Stimulated activated naive CD8-positive, alpha-beta T cell treated with anti-CD3 and anti-CD28 coated beads, Interleukin-15, Interleukin-2, amounts not matched to agents 100 ng/mL and 50 ng/mL, for 24 hours (primary cell): ENCODE results near the gene EFCAB10.

ENCODE experiments used
- H3K27ac Mint-ChIP-seq: one replicate; pipeline ENCODE4 v1.8.0; 2021; ENCODE audit warnings: mild to moderate bottlenecking, mixed read lengths
- H3K27me3 Mint-ChIP-seq: one replicate; pipeline ENCODE4 v1.8.0; 2021; ENCODE audit warnings: mixed read lengths
- H3K36me3 Mint-ChIP-seq: one replicate; pipeline ENCODE4 v1.8.0; 2021; ENCODE audit warnings: low read depth, mixed read lengths
- H3K4me1 Mint-ChIP-seq: one replicate; pipeline ENCODE4 v1.8.0; 2021; ENCODE audit warnings: low read depth, mixed read lengths
- H3K4me3 Mint-ChIP-seq: one replicate; pipeline ENCODE4 v1.8.0; 2021; ENCODE audit warnings: mild to moderate bottlenecking, mixed read lengths
- H3K9me3 Mint-ChIP-seq: one replicate; pipeline ENCODE4 v1.8.0; 2021; ENCODE audit warnings: mixed read lengths

The EFCAB10 gene, protein sequence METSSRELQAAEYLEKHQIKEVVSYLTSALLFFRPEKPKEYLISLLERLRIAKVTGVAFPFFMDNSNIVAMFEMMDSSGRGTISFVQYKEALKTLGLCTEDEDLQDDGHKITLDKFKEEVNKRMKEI

DNA sequence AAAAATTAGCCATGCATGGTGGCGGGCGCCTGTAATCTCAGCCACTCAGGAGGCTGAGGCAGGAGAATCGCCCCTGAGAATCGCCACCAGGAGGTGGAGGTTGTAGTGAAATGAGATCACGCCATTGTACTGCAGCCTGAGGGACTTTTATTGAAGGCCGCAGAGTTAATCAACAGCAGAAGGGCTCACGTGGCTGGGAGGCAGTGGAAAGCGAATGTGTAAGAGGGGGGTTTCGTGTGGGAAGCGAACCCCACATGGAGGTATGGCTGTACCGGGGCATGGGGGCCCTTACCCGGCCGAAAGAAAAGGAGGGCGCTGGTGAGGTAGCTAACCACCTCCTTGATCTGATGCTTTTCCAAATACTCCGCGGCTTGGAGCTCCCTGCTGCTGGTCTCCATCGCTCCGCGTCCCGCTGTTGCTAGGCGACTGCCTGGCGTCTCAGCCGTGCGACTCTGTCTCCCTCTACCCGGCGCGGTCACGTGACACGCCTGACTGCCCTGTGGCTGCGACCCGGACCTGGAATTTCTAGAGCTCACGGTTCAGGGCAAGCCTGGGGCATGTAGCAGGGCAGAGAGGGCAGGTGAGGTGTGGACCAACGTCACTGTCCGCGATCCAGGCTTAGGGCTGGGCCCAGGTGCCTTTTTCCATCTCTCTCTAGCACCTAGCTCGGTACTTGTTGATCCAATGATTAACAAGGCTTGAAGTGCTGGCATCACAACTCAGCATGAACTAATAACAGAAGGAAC is at the start of gene EFCAB10:
Gene EFCAB10 (minus strand): TSS at position 428 of the 746 bp plus-strand sequence. CDS start 30 bp downstream, at position 398.
- Mint-ChIP-seq H3K27ac (peak within 1 kb of the TSS; percentile 43), H3K9me3 (peaks cover 4% of the 10 kb centered on the region), H3K36me3 (no peaks in the 10 kb centered on the region)

DNA sequence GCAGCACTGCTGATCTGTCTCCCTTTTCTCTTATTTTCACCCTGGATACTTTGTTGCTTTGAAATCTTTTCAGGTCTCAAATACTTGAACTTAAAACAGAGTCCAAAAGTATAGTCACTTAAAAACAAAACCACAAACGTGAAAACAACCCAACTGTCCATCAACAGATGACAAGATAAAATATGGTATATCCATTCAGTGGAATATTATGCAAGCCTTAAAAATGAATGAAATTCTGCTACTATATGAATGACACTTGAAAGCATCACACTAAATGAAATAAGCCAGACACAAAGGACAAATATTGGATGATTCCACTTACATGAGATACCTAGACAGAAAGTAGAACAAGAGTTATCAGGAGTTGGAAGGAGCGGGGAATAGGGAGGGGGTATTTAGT is 44.7 kb upstream of the EFCAB10 start:
- Mint-ChIP-seq H3K9me3 (peaks cover 9% of the 10 kb centered on the region), H3K36me3 (peaks cover 40% of the 10 kb centered on the region), H3K27me3 (no peaks in the 10 kb centered on the region), H3K4me1 (no peaks in the 10 kb centered on the region), H3K27ac (no peak overlapping the region), H3K4me3 (no peak overlapping the region)

More for the DNA sequence above, at the start of gene EFCAB10:
- H3K27me3 Mint-ChIP-seq, result peaks cover 8% of the 10 kb centered on the region
- H3K4me1 Mint-ChIP-seq, result peaks cover 10% of the 10 kb centered on the region
- H3K4me3 Mint-ChIP-seq, result peak within 1 kb of the TSS; percentile 78

DNA sequence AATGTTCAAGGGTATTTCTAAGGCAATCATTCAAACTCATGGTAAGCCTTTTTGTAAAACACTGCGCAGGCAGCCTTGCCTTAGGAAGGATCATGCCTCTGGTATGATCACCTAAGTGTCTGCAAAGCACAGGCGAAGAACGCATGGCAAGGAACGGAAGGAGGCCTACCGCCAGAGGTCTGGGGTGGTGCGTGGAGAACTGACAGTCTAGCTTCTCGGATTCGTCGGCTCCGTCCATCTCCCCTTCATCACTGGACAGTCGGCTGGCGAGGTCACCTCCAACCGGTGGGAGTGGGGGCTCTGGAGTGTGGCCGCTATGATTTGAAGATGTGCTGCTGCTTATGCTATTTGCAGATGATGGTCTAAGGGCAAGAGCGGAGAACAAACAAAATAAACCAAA is 42.6 kb upstream of the EFCAB10 start:
- Mint-ChIP-seq H3K27me3 (no peaks in the 10 kb centered on the region), H3K27ac (no peak overlapping the region), H3K36me3 (peaks cover 42% of the 10 kb centered on the region), H3K4me1 (no peaks in the 10 kb centered on the region), H3K4me3 (no peak overlapping the region), H3K9me3 (peaks cover 9% of the 10 kb centered on the region)

DNA sequence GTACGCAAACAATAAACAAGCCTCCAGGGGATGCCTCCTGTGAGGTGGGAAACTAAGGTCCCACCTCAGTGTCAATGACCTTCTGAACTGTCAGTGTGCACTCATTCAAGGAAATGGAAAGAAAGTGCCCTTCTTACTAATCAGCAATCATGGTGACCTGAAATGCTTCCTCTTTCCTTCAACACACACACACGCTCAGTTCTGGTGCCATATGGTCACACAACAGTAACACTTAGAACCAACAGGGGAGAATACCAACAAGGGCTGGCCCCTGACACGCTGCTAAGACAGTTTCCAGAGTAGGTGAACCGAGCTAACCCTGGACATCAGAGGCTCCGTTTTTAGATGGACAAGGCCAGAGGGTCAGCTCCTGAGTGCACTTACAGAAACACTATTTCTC is 42.1 kb upstream of the EFCAB10 start:
- Mint-ChIP-seq H3K9me3 (peaks cover 9% of the 10 kb centered on the region), H3K27me3 (no peaks in the 10 kb centered on the region), H3K36me3 (peaks cover 42% of the 10 kb centered on the region), H3K4me1 (no peaks in the 10 kb centered on the region), H3K27ac (no peak overlapping the region), H3K4me3 (no peak overlapping the region)

- H3K27me3 Mint-ChIP-seq, result no peaks in the 10 kb centered on the region
- H3K4me3 Mint-ChIP-seq, result no peak overlapping the region
- H3K27ac Mint-ChIP-seq, result no peak overlapping the region
- H3K36me3 Mint-ChIP-seq, result peaks cover 42% of the 10 kb centered on the region
- H3K9me3 Mint-ChIP-seq, result peaks cover 9% of the 10 kb centered on the region
- H3K4me1 Mint-ChIP-seq, result no peaks in the 10 kb centered on the region
Measured at GRCh38 chr7:105622106-105622731, 40.9 kb upstream of the EFCAB10 start.

- H3K9me3 Mint-ChIP-seq, result peaks cover 5% of the 10 kb centered on the region
- H3K36me3 Mint-ChIP-seq, result peaks cover 36% of the 10 kb centered on the region
- H3K4me3 Mint-ChIP-seq, result no peak overlapping the region
- no peaks in the 10 kb centered on the region for H3K4me1 Mint-ChIP-seq
- H3K27ac Mint-ChIP-seq, result no peak overlapping the region
- H3K27me3 Mint-ChIP-seq, result no peaks in the 10 kb centered on the region
Measured at GRCh38 chr7:105621617-105622016, 40.3 kb upstream of the EFCAB10 start.

DNA sequence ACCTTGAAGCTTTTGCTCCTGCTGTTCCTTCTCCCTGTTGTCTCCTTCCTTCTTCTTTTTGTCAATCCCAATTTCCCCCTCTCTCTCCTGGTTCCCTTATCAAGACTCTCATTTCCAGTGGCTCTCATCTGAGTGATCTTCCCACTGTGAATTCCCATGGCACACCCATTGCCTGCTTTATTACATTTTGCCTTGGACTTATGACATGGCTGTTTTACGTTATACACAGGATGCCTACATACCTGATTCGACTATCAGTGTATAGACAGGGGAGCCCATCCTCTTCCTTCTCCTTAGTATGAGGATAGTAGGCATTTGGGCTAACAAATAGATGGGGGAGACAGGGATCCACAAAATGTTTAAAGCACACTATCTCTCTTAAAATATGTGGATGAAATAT is 39.9 kb upstream of the EFCAB10 start:
- no peak overlapping the region for H3K27ac Mint-ChIP-seq
- peaks cover 3% of the 10 kb centered on the region for H3K9me3 Mint-ChIP-seq
- H3K36me3 Mint-ChIP-seq, result peaks cover 32% of the 10 kb centered on the region
- no peaks in the 10 kb centered on the region for H3K4me1 Mint-ChIP-seq
- no peak overlapping the region for H3K4me3 Mint-ChIP-seq
- no peaks in the 10 kb centered on the region for H3K27me3 Mint-ChIP-seq

DNA sequence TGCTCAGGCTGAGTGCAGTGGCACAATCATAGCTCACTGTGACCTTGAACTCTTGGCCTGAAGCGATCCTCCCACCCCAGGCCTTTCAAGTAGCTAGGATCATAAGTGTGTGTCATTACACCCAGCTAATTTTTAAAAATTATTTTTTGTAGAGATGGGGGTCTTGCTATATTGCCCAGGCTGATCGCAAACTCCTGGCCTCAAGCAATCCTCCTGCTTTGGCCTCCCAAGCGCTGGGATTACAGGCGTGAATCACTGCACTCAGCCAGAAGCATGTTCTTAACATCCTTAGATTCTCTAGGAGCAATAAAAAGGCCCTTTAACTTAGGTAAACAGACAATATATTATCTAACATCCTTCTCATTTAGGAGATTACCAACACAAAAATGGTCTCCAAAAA is 38.3 kb upstream of the EFCAB10 start:
- no peaks in the 10 kb centered on the region for H3K27me3 Mint-ChIP-seq
- no peak overlapping the region for H3K27ac Mint-ChIP-seq
- no peaks in the 10 kb centered on the region for H3K9me3 Mint-ChIP-seq
- no peak overlapping the region for H3K4me3 Mint-ChIP-seq
- H3K36me3 Mint-ChIP-seq, result peaks cover 26% of the 10 kb centered on the region
- H3K4me1 Mint-ChIP-seq, result no peaks in the 10 kb centered on the region

- Mint-ChIP-seq H3K9me3 (no peaks in the 10 kb centered on the region), H3K36me3 (peaks cover 25% of the 10 kb centered on the region), H3K27ac (no peak overlapping the region), H3K27me3 (no peaks in the 10 kb centered on the region), H3K4me3 (no peak overlapping the region), H3K4me1 (no peaks in the 10 kb centered on the region)
Measured at GRCh38 chr7:105618016-105618296, 36.7 kb upstream of the EFCAB10 start.

DNA sequence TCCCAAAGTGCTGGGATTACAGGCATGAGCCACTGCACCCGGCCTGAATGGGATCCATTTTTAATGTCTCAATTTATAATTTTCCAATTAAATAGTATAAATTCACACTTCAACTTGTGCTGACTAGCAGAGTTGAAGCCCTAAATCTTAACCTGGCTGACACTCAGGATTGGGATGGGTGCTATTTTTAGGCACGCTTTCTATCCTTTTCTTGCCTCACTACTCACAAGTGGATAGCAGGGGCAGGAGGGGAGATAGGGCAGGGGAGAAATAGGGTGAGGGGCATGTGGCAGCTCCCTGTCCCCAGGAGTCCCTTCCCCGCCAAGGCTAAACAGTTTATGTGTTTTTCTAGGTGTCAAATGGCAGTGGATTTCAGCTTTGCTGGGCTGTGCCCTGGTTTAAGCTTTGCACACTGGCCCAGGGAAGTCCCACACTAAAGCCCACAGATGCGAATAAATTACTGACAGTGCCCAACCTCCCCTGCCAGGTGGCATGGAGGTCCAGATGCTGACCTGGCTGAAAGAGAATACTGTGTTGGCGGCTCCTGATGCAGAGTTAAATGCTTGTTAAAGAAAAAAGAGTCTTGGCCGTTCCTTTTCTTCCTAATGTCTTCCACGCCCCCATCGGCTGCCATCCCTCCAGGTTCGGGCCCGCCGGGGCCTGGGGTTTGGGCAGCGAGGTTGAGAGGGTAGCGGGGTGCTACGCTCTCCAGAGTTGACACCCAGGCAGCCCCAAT is 36.2 kb upstream of the EFCAB10 start:
- no peak overlapping the region for H3K4me3 Mint-ChIP-seq
- no peaks in the 10 kb centered on the region for H3K9me3 Mint-ChIP-seq
- peaks cover 25% of the 10 kb centered on the region for H3K36me3 Mint-ChIP-seq
- no peaks in the 10 kb centered on the region for H3K4me1 Mint-ChIP-seq
- H3K27me3 Mint-ChIP-seq, result no peaks in the 10 kb centered on the region
- no peak overlapping the region for H3K27ac Mint-ChIP-seq

DNA sequence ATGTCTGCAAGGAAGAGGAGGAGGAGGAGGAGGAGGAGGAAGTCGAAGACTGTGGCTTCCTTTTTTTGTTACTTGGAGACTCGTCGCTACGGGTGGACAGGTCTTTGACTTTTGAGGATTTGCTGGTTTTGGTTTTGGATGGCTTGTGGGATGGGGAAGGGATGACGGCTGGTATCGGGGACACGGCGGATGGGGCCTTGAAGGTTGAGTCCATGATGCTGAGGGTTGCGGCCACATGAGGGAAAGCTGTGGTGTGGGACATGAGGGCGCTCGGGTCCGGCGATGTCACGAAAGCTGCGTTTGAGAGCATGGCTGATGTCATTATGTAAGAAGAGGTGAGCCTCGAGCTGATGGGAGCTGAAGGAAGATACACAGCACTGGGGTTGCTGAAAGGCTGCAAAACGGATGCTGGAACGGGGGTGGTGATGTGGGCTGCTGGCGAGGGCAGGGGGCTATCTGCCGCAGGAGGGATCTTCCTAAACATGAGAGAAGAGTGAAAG is 33.1 kb upstream of the EFCAB10 start:
- no peaks in the 10 kb centered on the region for H3K4me1 Mint-ChIP-seq
- H3K36me3 Mint-ChIP-seq, result peaks cover 8% of the 10 kb centered on the region
- no peaks in the 10 kb centered on the region for H3K9me3 Mint-ChIP-seq
- no peak overlapping the region for H3K4me3 Mint-ChIP-seq
- no peaks in the 10 kb centered on the region for H3K27me3 Mint-ChIP-seq
- no peak overlapping the region for H3K27ac Mint-ChIP-seq

DNA sequence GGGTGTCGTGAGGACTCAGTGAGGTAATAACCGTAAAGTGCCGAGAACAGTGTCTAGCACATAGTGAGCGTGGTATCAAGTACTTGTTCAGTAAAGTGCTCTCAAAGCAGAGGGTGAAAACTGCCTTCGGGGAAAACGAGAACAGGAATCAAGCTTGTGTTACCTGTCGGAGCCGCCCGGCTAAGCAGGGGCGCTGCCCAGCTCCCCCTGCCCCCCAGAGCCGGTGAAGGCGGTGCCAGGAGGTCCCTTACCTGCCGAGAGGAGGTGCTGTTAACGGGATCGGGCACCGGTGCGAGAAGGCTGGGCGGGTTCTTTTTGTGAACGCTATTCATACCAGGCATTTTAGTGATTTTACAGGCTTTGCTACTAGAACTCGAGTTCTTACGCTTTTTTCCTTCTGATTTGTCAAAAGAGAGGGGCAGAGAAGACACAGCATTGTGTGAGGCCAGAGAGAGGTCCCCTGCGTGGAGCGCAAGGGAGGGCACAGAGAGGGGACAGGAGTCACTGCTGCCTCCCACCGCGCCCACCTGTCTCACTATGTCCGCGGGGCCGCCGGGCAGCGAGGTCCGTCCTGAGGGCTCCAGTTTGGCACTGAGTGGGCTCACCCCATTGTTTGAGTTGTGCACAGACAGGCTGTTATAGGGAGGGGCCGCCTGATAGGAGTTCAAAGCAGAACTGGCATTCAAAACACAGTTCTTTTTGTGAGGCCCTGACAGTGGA is 32.5 kb upstream of the EFCAB10 start:
- H3K27me3 Mint-ChIP-seq, result no peaks in the 10 kb centered on the region

DNA sequence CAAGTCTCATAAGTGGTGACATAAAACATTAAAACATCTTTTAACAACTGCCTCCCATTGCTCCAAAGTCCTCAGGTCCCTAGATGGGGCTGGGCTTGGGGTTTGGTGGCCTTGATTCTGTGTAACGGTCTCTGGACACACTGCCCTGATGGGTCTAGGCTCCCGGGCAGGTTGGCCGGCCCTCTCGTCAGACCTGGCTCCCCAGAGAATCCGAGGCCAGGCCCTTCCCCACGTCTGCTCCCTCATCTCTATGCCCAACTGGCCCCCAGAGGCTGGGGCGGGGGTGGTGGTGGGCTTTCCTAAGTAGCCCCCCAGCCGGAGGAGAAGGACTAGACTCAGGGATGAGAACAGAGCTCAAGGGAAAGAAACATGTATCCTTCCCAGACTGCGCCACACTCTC is 31.5 kb upstream of the EFCAB10 start:
- Mint-ChIP-seq H3K27me3 (no peaks in the 10 kb centered on the region), H3K4me1 (no peaks in the 10 kb centered on the region), H3K36me3 (peaks cover 8% of the 10 kb centered on the region), H3K27ac (no peak overlapping the region), H3K4me3 (no peak overlapping the region), H3K9me3 (no peaks in the 10 kb centered on the region)

More for the DNA sequence above, 32.5 kb upstream of the EFCAB10 start:
- no peak overlapping the region for H3K4me3 Mint-ChIP-seq
- H3K36me3 Mint-ChIP-seq, result peaks cover 8% of the 10 kb centered on the region
- no peak overlapping the region for H3K27ac Mint-ChIP-seq
- no peaks in the 10 kb centered on the region for H3K9me3 Mint-ChIP-seq
- no peaks in the 10 kb centered on the region for H3K4me1 Mint-ChIP-seq

DNA sequence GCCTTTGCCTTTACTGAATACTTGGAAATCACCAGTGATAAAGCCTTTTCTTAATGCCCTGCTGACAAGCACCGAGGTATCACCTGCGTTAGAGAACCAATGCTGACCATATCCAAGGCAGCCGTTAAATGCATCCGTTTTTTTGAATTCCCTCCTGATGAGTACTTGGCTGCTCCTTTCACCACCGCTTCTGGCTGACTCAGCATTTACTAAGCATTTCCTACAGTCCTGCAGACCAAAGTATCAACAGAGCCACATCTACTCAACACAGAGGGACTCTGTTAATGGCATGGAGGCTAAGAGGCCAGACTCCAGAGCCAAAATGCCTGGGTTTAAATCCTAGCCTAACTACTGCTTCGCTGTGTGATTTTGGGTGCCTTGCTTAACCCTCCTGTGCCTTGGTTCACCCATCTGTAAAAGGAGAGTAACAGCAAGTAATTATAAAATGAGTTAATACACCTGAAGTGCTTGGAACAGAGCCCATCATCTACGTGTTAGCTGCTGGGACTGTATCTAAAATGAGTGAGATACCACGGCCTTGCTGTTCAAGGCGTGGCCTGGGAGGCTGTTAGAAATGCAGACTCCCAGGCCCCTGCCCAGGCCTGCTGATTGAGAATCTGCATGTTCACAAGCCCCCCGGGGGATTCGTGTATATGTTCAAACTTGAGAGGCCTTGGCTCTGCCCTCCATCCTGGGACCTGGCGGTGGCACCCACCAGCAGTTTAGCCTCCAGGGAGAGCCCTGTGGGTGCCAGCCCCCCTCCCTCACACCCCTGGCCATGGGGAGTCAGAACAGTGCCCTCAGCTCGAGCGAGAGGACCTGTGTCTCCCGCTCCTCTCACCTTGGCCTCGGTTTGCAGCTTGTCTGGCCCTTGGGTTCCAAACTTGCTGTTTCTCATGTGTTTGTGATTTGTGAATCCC is 30.8 kb upstream of the EFCAB10 start:
- H3K36me3 Mint-ChIP-seq, result peaks cover 8% of the 10 kb centered on the region

More for the DNA sequence above, 30.8 kb upstream of the EFCAB10 start:
- Mint-ChIP-seq H3K9me3 (no peaks in the 10 kb centered on the region), H3K27me3 (no peaks in the 10 kb centered on the region), H3K4me1 (no peaks in the 10 kb centered on the region), H3K4me3 (no peak overlapping the region), H3K27ac (no peak overlapping the region)
